Breast epithelium (tissue), 4 donors: ENCODE data around the gene HUS1. TPM values are rescaled to one million over a fixed set of nuclear protein-coding genes. Genes with fewer than 3 reads are reported as not detected.

Source experiments
- DNase-seq, 2 donors: peaks; one replicate each; pipeline ENCODE4 v3.0.0-alpha.2; 2019; ENCODE audit warnings: low spot score in 2 of 2
- H3K27ac ChIP-seq, 2 donors: fragments of 200-600 bp; sonication (generic) in 1 of 2; one replicate each; pipeline ENCODE4 v1.5.1; 2016 to 2019; ENCODE audit warnings: mild to moderate bottlenecking in 1 of 2
- H3K27me3 ChIP-seq, 2 donors: fragments of 200-600 bp; sonication (generic) in 1 of 2; one replicate each; pipeline versions ENCODE4 v1.5.1 to v1.6.0; 2017 to 2019; ENCODE audit warnings: control low read depth in 1 of 2, mild to moderate bottlenecking in 1 of 2
- H3K36me3 ChIP-seq: fragments of 200-600 bp; one replicate; pipeline ENCODE4 v1.5.1; 2019
- H3K4me1 ChIP-seq, 2 donors: fragments of 200-600 bp; sonication (generic); one replicate each; pipeline ENCODE4 v1.5.1; 2016 to 2019; ENCODE audit warnings: control low read depth in 1 of 2
- H3K4me3 ChIP-seq, 3 donors: fragments of 200-600 bp; sonication (generic); 1 replicate in 2 of 3; 2 replicates in 1 of 3; pipeline ENCODE4 v1.5.1; 2016 to 2019; ENCODE audit warnings: mild to moderate bottlenecking in 3 of 3, moderate library complexity in 2 of 3
- H3K9me3 ChIP-seq, 2 donors: fragments of 200-600 bp; sonication (generic) in 1 of 2; one replicate each; pipeline ENCODE4 v1.5.1; 2016 to 2019; ENCODE audit warnings: control low read depth in 1 of 2
- CTCF ChIP-seq, 3 donors: fragments of 450-650 bp; IDR thresholded peaks; one replicate each; pipeline ENCODE4 v1.5.1; 2016 to 2017; ENCODE audit warnings: antibody characterized with exemption in 3 of 3, mild to moderate bottlenecking in 3 of 3, moderate library complexity in 3 of 3
- POLR2A ChIP-seq: fragments of 450-650 bp; IDR thresholded peaks from one replicate; pipeline ENCODE4 v1.6.1; 2016; ENCODE audit warnings: antibody characterized with exemption, mild to moderate bottlenecking, moderate library complexity
- POLR2AphosphoS5 ChIP-seq, 3 donors: sonication (generic); formaldehyde crosslinking; IDR thresholded peaks; one replicate each; pipeline ENCODE4 v1.6.1; 2017; ENCODE audit warnings: antibody characterized with exemption in 3 of 3
- intact Hi-C: fragments of 100-400 bp; cut with DNase I; formaldehyde crosslinking; loops from one replicate; pipeline ENCODE4 v1.15.1; 2023; ENCODE audit warnings: low total_unique reads
- total RNA-seq, 3 donors: library from RNA; depleted of rRNA; stranded (reverse); fragments of >200 nt; gene quantifications; one replicate each; pipeline ENCODE4 v1.1.0, GENCODE V29; 2016

Gene HUS1
- total RNA-seq, 3 donors from 2014 or later: 26.5 to 46.2 (median 31.5) TPM

GRCh38 chr7:47968847-47969774 is 10.3 kb downstream of the HUS1 start:
- DNase-seq: no peak
- intact Hi-C loops: no loop called here
- no peak for TF ChIP-seq POLR2AphosphoS5 (IDR thresholded peaks at IDR 0.05)
- TF ChIP-seq CTCF (IDR thresholded peaks at IDR 0.05): peak; percentile 44 to 67 (median 60)
- H3K27ac ChIP-seq: no peak overlapping the region
- H3K4me1 ChIP-seq: no peaks in the 10 kb centered on the region
- peaks cover 23% of the 10 kb centered on the region for H3K36me3 ChIP-seq
- no peaks in the 10 kb centered on the region for H3K9me3 ChIP-seq
- H3K4me3 ChIP-seq: no peak overlapping the region
- H3K27me3 ChIP-seq: no peaks in the 10 kb centered on the region

GRCh38 chr7:47967708-47968107 is 11.7 kb downstream of the HUS1 start:
- H3K27ac ChIP-seq: no peak overlapping the region
- TF ChIP-seq POLR2A: no peak
- no peak for TF ChIP-seq CTCF (IDR thresholded peaks at IDR 0.05)
- no peak for TF ChIP-seq POLR2AphosphoS5 (IDR thresholded peaks at IDR 0.05)
- intact Hi-C loops: no loop called here

GRCh38 chr7:47967123-47967522 is 12.3 kb downstream of the HUS1 start:
- no peaks in the 10 kb centered on the region for H3K9me3 ChIP-seq
- no peak overlapping the region for H3K27ac ChIP-seq
- intact Hi-C loops: no loop called here
- TF ChIP-seq POLR2A: no peak
- TF ChIP-seq CTCF (IDR thresholded peaks at IDR 0.05): no peak
- no peak for TF ChIP-seq POLR2AphosphoS5 (IDR thresholded peaks at IDR 0.05)
- H3K4me3 ChIP-seq: no peak overlapping the region
- peaks cover 23% of the 10 kb centered on the region for H3K36me3 ChIP-seq
- H3K4me1 ChIP-seq: no peaks in the 10 kb centered on the region
- no peak for DNase-seq
- H3K27me3 ChIP-seq: no peaks in the 10 kb centered on the region

More at GRCh38 chr7:47967708-47968107, 11.7 kb downstream of the HUS1 start:
- Histone ChIP-seq H3K4me1 (no peaks in the 10 kb centered on the region), H3K27me3 (no peaks in the 10 kb centered on the region), H3K9me3 (no peaks in the 10 kb centered on the region), H3K4me3 (no peak overlapping the region), H3K36me3 (peaks cover 23% of the 10 kb centered on the region)
- DNase-seq: no peak

- TF ChIP-seq POLR2A: no peak
- TF ChIP-seq POLR2AphosphoS5 (IDR thresholded peaks at IDR 0.05): no peak
- Histone ChIP-seq H3K36me3 (peaks cover 23% of the 10 kb centered on the region), H3K4me1 (no peaks in the 10 kb centered on the region), H3K9me3 (no peaks in the 10 kb centered on the region), H3K4me3 (no peak overlapping the region), H3K27me3 (no peaks in the 10 kb centered on the region), H3K27ac (no peak overlapping the region)
- intact Hi-C loops: no loop called here
- no peak for DNase-seq
These were observed 14.0 kb downstream of the HUS1 start for GRCh38 chr7:47965456-47965855.

- Histone ChIP-seq H3K36me3 (peaks cover 22% of the 10 kb centered on the region), H3K9me3 (no peaks in the 10 kb centered on the region), H3K4me1 (no peaks in the 10 kb centered on the region), H3K27ac (no peak overlapping the region), H3K4me3 (no peak overlapping the region), H3K27me3 (no peaks in the 10 kb centered on the region)
- DNase-seq: no peak
- TF ChIP-seq POLR2A: no peak
- TF ChIP-seq CTCF (IDR thresholded peaks at IDR 0.05): no peak
- no peak for TF ChIP-seq POLR2AphosphoS5 (IDR thresholded peaks at IDR 0.05)
- intact Hi-C loops: no loop called here
These were observed 17.2 kb downstream of the HUS1 start for GRCh38 chr7:47962262-47962661.
